Fibroblast of skin of right quadriceps (primary cell): ENCODE results near the gene SFT2D1.

Experiments
- DNase-seq: peaks from one replicate; pipeline ENCODE4 v3.0.0-alpha.2; 2013

SFT2D1 gene

DNA sequence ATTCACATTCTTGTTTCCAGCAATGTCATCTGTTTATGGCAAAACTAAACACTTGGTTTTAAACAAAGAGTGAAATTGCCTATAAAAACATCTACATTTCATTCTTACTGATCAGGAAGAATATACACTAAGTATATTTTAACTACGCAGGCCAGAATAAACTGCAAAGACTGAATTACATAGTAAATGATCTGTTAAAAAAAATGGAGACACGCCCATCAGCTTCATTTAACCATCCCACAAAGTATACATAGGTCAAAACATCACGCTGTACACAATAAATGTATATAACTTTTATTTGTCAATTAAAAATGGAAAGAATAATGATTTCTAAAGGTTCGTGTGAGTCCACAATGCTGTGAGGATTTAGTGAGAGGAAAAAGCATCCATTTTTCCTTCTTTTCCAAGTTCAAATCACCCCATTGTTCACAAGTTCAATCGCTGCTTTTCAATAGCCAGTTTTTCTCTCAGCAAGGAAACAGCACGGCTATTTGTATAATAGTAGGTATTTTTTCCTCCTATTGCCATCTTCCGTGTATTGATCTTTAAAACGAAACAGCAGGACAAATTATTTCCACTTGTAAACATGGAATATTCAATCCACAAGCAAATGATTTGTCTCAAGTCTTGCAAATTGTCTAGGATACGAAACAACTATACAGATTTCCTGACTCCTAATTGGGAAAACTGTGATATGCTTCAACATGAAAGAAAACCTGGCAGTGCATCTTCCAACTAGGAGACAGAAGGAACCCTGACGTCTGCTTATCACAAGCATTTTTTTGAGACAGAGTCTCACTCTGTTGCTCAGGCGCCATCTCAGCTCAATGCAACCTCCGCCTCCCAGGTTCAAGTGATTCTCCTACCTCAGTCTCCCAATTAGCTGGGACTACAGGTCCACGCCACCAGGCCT, 10.6 kb downstream of the SFT2D1 start:
- no peak for DNase-seq

DNA sequence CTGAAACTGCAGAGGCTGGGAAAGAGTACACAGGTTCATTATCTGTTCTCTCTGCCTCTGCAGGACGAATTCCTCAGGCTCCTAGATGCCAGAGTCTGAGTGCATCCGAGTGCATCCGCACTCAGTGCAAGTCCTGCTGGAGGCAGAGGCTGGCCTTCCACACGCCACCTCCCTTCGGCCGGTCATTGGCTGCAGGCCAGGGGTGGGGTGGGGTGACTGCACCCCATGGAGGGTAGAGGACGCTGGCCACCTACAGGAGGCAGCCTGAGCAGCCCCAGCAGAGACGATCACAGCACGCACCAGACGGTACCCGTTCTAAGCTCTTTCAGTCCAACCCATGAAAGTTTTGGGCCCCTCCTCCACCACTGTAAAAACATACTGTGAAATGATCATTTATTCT, 11.7 kb downstream of the SFT2D1 start:
- DNase-seq: no peak

DNA sequence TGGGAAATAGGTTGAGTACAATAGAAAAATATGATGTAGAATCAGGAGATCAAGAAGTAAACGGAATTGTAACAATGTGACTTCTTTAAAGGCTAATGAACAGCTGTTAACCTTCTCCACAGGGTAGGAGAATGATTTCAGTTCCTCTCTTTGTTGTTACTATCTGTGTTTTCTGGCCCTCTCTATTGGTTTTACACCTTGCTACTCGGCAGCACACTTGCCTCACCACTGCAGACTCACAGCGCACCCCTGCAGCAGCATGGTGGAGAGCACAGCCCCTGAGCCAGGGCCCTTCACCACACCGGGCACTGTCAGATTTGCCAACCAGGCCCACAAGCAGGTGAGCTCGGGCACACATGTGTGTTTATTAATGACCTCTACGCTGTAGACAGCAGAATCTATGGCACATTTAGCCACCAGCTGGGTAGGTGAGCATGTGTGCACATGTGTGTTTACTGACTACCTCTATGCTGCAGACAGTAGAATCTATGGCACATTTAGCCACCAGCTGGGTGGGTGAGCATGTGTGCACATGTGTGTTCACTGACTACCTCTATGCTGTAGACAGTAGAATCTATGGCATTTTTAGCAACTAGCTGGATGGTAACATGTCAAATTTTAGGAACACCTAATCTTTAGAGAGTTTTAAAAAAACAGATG, 16.8 kb downstream of the SFT2D1 start:
- no peak for DNase-seq

DNA sequence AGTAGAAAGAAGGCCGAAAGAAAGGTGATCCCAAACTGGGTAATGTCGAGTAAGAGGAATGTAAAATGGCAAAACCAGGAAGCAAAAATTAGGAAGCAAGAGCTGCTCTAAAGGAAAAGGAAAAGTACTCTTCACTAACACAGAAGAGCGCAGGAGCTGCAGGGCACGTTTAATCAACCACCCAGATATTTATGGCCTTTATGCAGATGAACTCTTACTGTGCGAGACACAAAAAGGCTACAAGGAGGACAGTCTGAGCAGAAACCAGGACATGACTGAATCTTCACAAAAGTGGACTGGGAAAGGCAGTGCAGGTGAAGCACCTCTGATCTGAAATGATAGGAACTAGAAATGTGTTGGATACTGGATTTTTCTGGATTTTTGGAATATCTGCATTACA, 18.9 kb downstream of the SFT2D1 start:
- no peak for DNase-seq

DNA sequence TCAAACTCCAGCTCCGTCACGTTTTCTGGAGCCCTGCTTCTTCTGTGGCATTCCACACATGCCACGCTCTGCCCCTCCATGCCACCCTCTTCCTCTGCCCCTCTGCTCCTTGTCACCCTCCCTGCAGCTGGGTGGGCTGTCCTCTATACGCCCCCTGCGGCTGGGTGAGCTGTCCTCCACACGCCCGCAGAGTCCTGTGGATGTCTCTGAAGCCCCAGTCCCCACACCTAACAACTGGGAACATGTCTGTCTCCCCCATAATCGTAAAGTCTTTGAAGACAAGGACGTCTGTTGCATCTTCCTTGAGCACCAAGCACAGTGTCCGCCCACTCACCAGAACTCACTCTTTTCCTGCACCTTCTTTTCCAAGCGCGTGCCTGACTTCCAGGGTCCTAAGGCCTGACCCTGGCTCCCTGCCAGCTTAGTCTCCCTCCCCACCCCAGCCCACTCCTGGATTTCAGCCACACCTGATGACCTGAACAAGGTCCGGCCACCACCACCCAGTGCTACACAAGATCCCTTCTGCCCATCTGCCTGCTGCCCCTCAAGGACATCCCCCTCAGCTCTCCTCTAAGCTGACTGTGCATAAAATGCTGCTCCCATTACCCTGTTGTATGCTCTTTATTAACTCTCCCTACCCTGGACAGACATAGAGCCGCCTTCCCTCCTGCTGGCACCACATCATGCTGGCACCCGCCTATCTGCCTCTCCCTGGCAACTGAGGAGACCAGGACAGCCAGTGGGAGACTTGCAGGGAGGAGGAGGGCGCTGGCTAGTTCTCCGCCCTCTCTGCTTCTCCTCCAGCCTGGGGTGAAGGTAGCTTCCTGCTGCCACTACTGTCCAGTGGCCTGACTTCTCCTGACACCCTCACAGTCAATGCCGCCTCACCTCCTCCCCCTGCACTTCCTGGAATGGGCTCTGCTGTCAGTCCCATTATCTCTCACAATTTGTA, 23.4 kb downstream of the SFT2D1 start:
- DNase-seq: no peak

DNA sequence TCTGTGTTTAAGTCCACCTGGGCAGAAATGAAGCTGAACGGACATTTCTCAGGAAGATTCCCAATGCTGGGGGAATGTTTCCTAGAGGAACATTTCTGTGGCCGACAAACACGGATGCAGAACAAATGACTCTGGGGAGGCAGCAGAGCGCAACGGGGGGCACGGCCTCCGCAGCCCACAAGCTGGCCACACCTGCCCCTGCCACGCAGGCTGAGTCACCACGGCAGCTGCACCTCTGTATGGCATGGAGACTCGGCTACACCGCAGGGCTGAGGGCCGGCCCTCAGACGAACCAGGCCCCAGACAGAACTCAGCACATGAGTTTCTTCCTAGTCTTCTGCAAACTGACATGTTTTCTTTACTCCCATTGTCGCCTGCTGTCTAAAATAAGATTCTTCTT, 24.1 kb downstream of the SFT2D1 start:
- no peak for DNase-seq

DNA sequence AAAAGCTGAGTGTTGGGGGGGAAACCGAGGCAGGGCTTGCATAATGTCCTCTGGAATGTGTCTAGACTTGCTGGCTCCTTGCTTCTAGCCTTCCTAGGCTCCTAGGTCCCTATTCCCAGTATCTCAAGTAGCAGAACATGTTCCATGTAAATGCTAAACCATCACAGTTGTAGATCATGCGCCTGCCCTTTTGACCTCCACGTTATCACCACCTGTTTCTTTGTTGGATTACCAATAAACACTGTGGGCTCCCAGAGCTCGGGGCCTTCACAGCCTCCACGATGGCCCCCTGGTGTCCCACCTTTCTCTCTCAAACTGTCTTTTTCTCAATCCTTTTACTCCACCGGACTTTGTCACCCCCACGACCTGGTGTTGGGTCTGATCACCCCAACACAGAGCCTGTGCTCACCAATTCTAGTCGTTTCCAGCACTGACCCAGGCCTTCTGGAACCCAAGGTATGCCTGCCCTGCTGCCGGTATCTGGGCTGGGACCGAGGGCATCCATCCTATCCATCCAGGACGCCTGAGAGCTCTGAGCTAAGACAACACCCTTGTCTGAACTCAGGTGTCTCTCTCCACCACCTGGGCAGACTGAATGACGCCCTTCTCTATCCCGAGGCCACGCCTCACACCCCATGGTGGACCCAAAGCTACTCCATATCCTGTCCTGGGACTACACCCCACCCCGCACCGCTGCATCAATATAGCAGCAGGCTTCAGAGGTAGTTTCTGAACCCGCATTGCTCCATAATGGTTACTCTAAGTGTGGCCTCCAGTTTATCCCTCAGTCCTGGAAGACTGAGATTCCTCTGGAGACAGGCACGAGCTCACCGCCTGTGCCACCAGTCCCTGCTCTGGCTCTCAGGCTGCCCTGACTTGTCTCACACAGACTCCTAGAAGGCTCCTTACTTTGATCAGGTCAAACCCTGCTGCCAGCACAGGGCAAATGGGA, 24.8 kb downstream of the SFT2D1 start:
- DNase-seq: no peak

DNA sequence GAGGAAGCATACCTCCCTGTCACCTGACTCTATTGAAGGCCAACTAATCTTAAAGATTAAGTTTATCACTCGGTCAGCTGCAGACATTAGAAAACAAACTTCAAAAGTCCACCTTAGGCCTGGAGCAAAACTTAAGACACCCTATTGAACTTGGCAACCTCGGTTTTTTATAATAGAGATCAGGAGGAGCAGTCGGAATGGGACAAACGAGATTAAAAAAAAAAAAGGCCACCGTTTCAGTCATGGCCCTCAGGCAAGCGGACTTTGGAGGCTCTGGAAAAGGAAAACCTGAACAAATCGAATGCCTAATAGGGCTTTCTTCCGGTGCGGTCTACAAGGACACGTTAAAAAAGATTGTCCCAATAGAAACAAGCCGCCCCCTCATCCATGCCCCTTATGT, 26.9 kb downstream of the SFT2D1 start:
- DNase-seq: no peak

DNA sequence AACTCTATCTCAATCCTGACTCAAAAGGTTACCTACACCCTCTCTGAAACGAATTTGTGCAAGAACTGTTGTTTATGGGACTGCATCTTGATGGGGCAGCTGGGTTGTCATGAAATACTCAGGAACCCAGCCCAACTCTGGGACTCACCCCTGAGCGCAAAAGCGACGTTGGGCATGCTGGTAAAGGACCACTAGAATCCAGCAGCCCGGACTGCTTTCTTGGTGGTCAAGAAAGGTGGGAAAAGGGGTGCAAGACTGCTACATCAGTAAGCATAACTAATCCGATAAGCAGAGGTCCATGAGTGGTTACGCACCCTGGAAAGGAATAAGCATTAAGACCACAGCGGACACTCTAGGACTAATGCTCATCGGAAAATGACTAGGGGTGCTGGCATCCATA, 27.9 kb downstream of the SFT2D1 start:
- no peak for DNase-seq

DNA sequence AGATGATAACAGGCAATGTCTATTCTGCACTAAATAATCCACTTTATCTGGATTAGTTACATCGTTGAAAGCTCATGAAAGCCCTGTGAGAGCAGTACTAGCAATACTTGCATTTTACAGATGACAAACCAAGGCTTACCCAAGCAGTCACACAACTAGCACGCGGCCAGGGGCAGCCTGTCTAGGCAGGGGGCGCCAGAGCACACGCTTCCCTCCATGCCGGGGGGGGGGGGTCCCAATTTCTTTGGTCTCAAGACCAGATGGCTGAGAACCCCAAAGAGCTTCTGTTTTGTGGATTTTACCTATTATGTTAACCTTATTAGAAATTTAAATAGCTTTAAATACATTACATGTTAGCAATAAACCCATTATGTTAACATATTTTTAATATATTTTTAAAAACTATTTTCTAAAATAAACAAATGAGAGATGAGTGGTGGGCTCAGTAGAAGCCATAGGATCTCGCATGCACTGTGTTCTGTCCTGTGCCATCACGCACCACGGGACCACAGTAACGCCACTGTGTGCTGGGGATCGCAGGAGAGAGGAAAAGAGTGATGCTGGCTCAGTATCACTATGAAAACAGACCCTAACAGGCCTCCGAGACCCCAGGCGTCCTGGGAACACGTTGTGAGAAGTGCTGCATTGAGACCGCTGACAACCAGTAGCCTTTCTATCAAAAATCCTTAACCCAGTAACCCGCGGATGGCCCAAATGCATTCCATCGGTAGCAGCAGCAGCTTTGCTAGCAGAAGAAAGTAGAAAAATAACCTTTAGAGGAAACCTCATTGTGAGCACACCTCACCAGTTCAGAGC, 28.9 kb downstream of the SFT2D1 start:
- DNase-seq: peak; percentile 9

DNA sequence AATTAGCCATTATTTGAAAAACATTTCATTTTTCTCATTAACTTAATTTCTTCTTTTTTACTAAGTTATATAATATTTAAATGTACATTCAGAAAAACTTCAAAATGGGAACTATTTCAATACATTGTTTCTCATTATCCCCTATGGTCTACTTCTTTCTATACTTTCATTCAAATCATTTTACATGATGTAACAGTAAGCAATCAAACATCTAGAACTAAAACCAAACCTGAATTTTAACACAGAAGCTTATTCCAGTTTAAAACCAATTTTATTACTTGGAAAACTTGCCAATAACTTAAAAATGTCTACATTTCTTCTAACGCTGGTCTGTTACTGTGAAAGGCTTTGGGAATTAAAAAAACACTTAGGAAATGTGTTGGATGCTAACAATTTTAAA, 29.5 kb downstream of the SFT2D1 start:
- no peak for DNase-seq

DNA sequence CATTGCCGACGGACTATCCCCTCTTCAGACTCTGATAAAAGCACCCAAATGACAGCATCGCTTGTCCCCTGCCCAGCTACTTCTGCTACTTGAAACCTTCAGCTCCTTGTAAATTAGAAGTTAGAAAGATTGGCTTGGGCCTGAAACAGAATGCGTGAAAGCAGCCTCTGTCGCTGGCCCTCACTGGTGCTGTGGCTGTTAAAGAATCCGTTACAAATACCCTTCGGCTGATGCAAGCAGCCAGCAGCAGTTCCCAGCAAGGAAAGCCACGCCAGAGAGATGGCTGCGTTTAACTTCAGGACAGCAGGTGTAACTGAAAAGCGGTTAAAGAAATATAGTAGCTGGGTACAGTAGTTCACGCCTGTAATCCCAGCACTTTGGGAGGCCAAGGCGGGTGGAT, 31.7 kb downstream of the SFT2D1 start:
- DNase-seq: no peak

DNA sequence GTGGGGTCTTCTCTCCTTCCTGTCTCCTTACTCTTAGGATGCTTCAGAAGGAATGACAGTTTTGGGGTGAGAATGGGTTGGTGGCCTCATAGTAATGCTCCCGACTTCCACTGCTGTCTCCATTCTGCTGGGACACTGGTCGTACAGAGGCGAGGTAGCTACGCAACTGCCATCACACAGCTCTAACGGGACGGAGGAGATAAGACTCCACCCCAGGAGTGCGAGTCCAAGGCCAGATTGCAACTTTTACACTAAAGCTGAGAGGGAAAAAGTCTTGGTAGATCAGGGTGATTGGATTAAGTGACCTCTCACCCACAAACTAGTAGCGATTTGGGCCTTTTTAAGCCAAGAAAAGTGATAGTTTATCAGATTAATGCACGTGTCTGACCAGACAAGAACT, 32.4 kb downstream of the SFT2D1 start:
- no peak for DNase-seq

DNA sequence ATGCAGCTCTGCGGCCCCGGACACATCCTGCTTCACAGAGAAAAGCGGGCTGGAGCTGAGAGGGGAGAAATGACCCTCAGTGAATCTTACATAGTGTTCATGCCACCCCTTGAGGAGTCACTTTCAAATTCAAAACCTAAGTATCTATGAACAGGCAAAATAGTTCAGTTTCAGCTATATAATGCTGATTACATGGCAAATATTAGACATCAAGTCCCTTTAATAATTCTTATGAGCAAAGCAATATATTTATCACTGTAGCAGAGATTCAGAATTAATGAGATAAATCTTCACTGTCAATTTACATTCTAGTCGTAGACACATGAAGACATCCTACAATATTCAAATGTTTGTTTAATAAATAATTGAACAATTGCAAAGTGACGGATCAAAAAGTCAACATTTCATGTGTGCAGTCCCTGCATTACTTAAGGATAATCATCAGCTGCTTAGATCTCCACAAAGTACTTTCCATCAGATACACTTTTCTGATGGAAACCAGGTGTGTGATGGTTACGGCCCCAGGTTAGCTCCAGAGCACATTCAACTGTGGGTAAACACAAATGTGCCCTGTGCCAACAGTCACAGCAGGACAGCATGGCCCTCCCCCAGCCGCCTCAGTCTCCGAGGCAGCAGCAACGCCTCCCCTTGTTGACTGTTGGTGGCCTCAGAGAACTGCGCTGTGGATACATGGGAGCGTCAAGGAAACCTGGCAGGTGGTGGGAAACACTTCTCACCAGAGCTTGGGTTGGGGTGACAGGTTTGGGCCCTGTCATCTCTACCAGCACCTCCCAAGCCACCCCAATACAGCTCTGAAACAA, 33.4 kb downstream of the SFT2D1 start:
- DNase-seq: no peak

DNA sequence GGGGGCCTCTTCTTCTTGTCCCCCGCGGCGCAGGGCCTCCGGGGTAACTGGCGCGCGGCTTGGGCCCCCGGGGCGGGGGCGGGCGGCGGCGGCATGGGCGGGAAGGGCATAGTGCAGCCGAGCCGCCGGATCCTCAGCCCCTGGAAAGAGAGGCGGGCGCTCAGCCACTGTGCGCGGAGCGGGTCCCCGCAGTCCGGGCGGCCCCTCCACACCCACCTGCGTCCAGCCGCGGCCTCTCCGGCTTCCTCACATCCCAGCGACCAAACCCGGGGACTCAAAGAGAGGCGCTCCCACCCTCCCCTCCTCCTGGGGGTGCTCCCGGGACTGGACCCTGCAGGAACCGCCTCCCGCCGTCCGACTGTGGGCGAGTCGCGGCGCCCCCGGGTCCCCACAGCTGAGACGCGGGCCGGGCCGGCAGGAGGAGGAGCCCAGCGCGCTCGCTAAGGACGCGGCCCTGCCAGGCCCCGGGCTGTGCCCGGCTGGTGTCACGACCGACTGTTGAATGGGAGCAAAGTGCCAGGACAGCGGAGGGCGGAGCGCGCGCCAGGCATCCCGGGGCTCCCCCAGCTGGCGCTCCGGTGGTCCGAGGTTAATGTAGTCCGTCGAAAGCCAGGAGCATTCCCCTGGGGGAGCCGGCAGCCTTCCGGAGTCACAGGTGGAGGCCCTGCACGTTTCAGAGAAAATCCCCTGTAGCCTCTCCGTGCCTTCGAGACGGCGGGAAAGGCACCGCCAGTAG, 34.1 kb downstream of the SFT2D1 start, which contains the start of gene PRR18:
Gene PRR18, minus strand, starts transcription at position 360 of the 736 bp plus-strand sequence. Its CDS starts 250 bp downstream, at position 110.
- no peak for DNase-seq

DNA sequence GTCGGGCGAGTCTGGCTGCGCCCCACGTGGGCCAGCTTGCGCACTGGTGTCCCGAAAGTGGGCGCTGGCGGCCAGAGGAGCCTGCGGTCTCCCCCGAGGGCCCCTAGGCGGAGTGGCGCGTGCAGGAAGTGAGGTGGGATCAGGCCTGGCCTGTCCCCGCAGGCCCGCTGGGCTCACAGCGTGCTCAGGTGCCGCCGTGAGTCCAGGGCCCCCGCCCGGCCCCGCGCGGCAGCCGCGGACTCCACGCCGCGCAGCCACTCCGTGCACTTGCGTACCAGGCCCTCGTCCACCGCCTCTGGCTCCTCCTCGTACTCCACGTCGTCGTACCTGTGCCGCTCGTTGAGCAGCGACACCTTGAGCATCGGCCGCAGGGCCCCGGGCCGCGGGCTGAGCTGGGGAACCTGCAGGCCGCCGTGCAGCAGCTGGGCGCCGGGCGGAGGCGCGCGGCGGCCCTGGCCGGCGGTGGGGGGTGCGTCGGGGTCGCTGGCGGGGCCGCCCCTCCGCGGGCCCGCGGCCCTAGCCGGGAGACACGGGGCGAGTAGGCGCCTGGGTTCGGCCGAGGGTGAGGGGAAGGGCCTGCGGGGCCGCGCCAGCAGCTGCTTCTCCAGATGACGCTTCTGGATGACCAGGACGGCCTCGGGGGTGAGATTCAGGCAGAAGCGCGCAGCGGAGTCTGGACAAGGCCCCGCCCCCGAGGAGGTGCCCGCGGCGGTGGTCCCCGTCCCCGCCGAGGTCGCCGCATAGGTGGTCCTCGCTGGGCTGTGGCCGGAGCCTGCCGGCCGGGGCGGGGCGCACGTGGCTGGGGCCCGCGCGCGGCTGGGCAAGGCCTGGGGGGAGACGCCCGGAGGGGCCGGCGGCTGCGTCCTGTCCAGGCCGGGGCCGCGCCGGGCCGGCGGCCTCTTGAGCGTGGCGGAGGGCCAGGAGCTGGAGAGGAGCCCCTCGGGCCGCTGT, 35.0 kb downstream of the SFT2D1 start:
- no peak for DNase-seq

DNA sequence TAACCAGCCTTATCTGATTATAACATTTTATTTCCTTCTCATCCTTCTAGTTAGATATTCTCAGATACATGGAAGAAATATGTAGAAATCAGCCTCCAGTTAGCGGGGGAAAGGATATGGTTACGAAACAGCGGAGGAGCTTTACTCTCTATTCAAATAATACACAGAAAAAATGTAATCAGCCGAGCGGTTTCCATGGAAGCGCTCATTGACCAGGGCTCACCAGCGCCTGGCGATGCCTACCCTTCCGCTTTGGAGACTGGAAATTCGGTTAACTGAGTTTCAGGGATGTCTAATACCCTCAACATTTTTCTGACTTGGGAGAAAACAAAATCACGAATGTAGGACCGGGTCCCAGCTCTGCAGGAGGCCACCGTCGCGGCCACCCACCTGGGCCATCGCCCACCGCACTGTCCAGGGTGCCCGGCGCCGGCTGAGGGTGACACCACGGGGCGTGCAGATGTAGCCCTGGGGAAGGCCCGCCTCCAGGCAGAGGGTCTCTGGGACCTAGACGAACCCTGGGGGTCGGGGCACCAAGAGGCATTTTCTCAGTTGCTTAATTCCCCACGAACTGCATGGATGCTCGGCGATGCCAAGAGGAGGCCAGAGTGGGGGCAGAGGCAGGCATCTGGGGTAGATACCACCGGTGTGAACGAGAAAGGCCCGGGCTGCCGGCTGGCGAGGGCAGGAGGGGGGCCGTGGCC, 35.8 kb downstream of the SFT2D1 start:
- DNase-seq: no peak
